Stimulated activated CD8-positive, alpha-beta memory T cell treated with anti-CD3 and anti-CD28 coated beads, Interleukin-15, amount 100 ng/mL, for 1 hour (primary cell): ENCODE data around the gene CREB3L1.

Experiments
- DNase-seq: peaks from one replicate; pipeline ENCODE4 v3.0.0-alpha.2; 2020; ENCODE audit warnings: low read depth

Gene CREB3L1

GRCh38 chr11:46327829-46328228, 50.4 kb downstream of the CREB3L1 start:
- DNase-seq = no peak

- DNase-seq = no peak
Observed at GRCh38 chr11:46330154-46330553, 52.7 kb downstream of the CREB3L1 start.

GRCh38 chr11:46330563-46331281, 53.3 kb downstream of the CREB3L1 start:
- no peak for DNase-seq

GRCh38 chr11:46331282-46331984, 54.0 kb downstream of the CREB3L1 start:
- no peak for DNase-seq

- no peak for DNase-seq
Observed at GRCh38 chr11:46332093-46332567, 54.7 kb downstream of the CREB3L1 start.

- no peak for DNase-seq
Observed at GRCh38 chr11:46332568-46333393, 55.3 kb downstream of the CREB3L1 start.

- DNase-seq = no peak
Observed at GRCh38 chr11:46333394-46333947, 56.0 kb downstream of the CREB3L1 start.

DNA sequence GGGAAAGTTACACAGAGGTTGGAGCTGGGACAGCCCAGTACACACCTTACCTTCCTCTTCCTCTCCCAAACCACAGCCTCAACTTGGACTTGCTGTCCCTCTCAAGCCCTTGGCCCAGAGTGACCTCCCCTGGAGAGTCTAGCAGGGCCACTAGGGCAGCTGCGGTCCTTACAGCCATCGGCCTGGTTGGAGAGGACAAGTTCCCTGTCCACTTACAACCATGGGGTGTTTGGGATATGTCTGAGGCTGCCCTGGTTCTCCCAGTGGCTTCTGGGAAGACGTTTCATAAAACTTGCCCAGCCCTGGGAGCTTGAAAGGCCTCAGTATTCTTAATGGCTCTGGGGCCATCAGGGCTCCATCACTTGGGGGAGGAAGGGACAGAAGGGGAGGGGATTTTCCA, 56.7 kb downstream of the CREB3L1 start:
- no peak for DNase-seq

GRCh38 chr11:46335271-46335670, 57.8 kb downstream of the CREB3L1 start:
- no peak for DNase-seq

- no peak for DNase-seq
Observed at GRCh38 chr11:46335890-46336562, 58.6 kb downstream of the CREB3L1 start.

DNA sequence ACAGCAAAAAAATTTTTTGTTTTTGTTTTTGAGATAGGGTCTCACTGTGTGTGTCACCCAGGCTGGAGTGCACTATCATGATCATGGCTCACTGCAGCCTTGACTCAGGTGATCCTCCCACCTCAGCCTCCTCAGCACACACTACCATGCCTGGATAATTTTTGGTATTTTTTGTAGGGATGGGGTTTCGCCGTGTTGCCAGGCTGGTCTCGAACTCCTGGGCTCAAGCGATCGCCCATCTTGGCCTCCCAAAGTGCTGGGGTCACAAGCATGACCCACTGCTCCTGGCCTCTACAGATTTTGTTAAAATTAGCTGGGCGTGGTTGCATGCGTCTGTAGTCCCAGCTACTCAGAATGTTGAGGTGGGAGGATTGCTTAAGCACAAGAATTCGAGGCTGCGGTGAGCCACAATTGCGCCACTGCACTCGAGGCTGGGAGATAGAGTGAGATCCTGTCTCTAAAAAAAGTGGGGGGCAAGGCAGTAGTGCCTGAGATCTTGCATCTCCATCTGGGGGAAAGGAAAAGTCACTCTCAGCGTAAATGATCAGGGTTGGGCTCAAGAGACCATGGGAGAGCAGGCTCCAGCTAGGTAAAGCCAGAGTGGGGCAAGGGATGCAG, 59.2 kb downstream of the CREB3L1 start:
- no peak for DNase-seq

DNA sequence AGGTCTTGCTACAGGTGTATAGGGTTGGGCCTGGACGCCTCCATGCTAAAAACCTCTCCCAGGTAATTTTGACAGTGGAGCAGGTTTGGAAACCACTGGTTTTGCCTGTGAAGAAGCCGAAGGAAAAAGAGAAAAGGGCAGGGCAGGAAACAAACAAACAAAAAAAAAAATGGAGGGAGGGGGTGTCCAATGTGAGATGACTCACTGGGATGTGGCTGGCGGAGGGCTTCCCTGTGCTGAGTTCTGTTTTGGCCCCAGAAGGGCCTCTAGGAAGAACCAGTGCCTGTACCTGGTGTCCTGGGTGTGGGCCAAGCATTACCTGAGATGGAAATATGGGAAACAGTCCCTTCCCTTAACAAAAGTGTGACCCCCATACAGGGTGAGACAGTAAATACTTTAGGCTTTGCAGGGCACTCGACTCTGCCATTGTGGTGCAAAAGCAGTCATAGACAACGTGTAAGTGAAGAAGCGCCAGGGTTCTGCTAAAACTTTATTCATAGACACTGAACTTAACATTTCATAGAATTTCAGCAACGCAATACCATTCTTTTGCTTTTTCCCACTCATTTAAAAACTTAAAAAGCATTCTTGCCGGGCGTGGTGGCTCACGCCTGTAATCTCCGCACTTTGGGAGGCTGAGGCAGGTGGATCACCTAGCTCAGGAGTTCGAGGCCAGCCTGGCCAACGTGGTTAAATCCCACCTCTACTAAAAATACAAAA, 60.3 kb downstream of the CREB3L1 start:
- DNase-seq = no peak

GRCh38 chr11:46338636-46338987, 61.1 kb downstream of the CREB3L1 start:
- no peak for DNase-seq

GRCh38 chr11:46338988-46339666, 61.7 kb downstream of the CREB3L1 start:
- DNase-seq = no peak

DNA sequence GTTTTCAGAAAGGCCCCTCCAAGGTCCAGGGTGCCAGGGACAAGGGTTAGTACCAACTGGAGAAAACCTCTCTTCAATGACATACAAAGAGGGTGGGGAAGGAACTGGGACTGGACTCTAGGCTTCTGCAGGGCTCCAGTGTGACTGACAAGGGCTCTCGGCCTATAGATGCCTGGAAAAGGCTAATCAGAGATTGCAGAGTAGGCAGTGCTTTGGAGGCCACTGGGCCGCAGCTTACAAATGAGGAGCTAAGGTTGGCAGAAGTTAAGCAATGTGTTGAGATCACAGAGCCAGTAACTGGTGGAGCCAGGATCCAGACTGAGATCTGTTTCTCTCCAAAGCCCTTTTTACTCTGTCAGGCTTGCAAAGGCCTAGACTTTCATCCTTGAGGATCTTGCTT, 62.4 kb downstream of the CREB3L1 start:
- DNase-seq = no peak

GRCh38 chr11:46341454-46341853, 64.0 kb downstream of the CREB3L1 start:
- no peak for DNase-seq

DNA sequence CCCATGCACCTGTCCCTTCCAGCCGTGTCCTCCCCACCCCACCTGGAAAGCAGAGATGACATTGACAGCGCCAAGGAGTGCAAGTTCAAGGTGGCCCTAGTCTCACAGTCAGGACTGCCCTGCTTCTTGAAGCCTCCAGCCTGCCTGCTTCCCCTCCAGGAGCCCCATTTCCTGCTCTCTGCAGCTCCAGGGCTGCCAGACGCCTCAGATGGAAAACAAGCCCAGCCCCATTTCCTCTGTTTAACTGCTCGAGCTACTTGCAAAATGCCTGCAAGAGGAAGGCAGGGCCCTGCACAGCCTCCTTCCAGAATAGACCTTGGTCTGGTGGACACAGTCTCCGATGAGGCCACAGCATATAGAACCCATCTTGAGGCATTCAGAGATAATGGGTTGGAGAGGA, 64.8 kb downstream of the CREB3L1 start:
- no peak for DNase-seq

DNA sequence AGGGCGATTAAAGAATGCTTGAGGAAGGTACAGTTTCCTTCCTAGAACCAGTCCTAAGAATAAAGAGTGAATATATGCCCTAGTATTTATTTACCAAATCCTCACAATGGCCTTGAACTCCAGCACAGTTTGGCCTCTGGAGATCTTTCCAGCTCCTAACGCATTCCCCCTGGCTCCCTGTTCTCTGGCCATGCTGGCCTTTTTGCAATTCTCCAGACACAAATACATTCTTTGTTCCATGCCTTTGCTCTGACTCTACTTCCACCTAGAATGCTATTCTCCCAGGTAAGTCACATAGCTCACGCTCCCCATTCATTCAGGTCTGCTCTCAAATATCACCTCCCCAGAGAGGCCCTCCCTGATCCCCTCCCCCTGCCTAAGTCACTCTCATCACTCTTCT, 66.1 kb downstream of the CREB3L1 start:
- DNase-seq = no peak

DNA sequence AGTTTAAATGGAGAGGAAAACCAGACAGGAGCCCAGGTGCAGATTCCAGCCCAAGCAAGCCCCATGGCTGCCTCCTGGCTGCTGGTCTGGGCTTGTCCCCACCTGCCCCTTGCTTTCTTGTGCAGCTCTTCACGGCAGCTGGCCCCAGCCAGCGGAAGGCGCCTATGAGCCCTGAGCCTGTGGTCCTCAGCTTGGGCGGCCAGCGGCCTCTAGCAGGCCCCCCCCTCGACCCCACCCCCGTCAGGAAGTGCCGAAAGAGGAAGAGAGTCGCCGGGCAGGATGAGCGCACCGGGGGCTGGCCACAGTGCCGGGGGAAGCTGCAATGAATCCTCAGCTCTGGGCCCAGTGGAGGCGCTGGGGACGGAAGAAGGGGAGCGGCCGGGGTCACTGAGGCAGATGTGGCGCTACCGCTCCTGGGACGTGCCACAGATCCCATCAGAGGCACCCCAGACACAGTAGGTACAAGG, 67.7 kb downstream of the CREB3L1 start:
- DNase-seq = no peak

GRCh38 chr11:46345881-46346484, 68.5 kb downstream of the CREB3L1 start:
- DNase-seq = no peak
